Stromal cell of bone marrow (primary cell): ENCODE data around the gene GUK1.

Experiments
- DNase-seq: peaks from one replicate; pipeline ENCODE4 v3.0.0-alpha.2; 2012; ENCODE audit warnings: low read depth

Gene GUK1

GRCh38 chr1:228150461-228151179, 10.5 kb downstream of the GUK1 start:
- peak; percentile 84 for DNase-seq

DNA sequence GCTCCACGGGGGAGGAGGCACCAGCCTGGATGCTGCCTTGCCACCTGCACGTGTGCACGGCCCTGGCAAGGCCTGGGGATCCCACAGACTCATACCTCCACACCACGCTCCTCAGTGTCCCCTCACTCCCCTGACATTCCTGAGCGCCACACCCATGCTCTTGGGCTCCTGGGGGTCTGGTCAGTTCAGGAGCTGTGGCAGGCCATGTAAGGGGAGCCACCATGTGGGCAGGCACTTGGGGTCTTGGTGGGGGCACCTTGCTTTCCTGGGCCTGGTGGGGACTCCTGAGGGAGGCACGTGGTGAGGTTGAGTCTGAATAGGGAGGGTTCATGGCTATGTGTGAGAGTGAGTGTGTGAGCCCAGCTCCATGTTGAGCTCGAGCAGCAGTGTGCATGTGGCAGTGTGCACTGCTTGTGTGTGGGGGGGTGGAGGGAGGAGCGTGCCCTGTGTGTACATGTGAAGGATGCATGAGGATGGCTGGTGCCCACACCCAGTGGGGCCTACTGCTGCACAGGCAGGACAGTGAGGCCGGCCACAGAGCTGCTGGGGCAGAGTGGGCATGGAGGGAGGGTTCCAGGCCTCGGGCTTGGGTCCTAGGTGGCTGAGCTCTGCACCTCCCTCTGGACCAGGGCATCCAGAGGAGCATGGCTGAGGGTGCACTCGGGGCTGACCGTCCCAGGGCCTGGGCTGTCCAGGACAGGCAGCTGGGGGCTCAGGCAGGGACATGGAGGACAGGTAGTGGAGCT, 11.3 kb downstream of the GUK1 start:
- no peak for DNase-seq

DNA sequence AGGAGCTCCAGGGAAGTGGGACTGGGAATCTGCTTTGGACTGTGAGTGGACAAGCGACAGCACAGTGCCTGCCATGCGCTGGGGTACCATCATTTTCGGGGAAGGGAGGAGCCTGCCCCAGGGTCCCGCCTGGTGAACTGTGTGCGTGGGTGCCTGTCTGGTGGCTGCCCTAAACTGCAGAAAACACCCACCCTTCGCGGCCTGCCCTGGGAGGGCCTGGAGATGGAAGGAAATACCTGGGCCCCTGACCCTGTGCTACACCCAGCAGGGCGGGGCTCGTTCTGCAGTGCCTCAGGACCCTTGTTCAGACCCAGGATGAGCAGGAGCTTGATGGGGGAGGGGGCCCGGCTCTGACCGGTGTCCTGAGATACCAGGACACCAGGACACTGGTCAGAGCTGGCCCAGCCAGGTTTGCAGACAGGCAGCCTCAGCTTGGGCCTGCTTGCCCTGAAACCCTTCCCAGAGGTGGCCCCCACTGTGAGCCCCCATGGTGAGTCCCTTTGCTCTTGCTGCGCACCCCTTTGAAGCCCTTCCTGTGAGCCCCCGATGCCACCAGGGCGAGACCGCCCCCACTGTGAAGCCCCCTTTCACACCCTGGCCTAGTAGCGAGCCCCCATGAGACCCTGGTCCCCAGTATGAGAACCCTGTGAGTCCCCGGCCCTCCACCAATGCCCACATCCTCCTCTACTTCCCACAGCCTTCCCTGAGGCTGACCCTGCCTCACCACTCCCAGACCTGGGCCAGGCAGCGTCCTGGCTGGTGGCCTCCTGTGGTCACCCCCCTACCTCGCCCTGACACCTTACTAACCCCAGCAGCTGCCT, 12.2 kb downstream of the GUK1 start:
- no peak for DNase-seq

DNA sequence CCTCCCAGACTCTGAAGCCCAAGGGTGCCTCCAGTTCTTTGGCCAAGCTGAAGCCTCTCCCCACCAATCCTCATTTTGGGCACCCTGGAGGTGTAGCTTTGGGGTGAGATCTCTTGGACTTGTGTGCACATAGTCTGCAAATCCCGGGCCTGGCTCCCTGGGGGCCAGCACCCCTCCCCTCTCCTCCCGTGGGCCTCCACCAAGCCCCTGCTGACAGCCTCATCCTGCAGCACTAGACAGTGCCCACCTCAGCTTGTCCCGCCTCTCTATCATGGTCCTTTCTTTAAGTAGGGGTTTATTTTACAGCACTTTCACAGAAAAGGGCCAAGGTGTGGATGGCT, 12.8 kb downstream of the GUK1 start:
- DNase-seq, result no peak

- DNase-seq, result no peak
Observed at GRCh38 chr1:228154021-228154669, 14.1 kb downstream of the GUK1 start.

DNA sequence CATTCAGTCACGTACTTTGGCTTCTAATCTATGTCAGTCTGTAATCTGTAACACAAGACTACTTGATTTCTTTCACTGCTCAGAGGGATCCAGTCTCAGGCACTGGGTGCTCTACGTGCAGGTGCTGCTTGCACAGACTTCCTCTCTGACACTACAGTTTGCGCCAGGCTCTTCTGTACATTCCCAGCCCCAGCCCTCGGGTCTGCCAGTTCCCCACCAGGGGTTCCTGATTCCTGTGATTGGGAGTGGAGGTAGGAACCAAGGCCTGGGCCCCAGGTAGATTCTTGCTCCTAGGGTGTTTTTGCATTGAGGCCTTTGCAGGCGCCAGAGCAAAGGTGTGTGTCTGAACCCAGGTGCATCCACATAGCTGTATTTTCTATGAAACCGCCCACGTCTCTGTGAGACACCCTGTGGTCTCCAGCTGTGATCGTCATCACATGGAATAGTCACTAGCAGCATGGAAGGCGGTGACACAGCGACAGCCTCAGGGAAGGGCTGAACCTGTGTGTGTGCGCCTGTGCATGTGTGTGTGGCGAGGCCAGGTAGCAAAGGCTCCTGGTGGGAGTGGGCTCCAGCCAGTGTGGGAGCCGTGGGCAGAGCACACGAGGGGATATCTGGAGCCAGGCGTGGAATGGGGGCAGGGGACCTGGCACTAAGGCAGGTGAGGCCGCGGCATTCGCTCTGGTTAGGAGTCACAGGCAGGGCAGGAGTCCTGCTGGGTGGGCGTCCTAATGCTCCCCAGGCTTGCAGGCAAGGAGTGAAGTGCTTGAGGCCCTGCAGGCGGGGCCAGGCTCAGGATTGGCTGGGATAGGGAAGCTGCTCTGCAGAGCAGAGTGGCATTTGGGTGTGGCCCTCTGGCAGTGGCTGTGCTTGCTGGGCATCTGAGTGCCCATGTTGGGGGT, 14.8 kb downstream of the GUK1 start:
- DNase-seq, result no peak

- DNase-seq, result no peak
Observed at GRCh38 chr1:228155596-228156514, 15.8 kb downstream of the GUK1 start.

DNA sequence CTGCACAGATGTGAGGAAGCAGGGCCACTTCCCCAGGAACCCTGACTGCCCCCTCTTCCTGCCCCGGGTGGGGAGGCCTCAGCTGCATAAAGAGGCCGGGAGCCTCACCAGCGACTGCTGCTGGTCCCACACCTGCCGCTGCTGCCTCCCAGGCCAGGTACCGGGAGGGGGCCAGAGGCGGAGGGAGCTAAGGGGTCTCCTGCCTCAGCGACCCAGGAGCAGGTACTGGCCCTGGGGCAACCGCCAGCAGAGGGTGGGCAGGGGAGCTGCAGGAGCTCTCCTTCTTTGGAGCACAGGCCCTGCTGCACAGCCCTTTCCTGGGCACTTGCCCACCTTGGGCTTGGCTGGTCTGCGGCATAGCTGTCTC, 16.4 kb downstream of the GUK1 start:
- DNase-seq, result no peak

- no peak for DNase-seq
Observed at GRCh38 chr1:228156941-228157728, 17.1 kb downstream of the GUK1 start.

GRCh38 chr1:228157729-228158126, 17.6 kb downstream of the GUK1 start:
- DNase-seq, result no peak

DNA sequence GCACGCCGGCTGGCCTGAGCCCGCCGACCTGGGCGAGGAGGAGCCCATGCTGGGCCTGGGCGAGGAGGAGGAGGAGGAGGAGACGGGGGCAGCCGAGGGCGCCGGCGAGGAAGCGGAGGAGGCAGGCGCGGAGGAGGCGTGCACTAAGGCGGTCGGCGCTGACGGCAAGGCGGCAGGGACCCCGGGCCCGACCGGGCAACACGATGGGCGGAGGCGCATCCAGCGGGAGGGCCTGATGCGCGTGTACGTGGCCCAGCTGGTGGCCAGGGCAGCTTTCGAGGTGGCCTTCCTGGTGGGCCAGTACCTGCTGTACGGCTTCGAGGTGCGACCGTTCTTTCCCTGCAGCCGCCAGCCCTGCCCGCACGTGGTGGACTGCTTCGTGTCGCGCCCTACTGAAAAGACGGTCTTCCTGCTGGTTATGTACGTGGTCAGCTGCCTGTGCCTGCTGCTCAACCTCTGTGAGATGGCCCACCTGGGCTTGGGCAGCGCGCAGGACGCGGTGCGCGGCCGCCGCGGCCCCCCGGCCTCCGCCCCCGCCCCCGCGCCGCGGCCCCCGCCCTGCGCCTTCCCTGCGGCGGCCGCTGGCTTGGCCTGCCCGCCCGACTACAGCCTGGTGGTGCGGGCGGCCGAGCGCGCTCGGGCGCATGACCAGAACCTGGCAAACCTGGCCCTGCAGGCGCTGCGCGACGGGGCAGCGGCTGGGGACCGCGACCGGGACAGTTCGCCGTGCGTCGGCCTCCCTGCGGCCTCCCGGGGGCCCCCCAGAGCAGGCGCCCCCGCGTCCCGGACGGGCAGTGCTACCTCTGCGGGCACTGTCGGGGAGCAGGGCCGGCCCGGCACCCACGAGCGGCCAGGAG, 18.3 kb downstream of the GUK1 start:
- no peak for DNase-seq

GRCh38 chr1:228159008-228159665, 19.1 kb downstream of the GUK1 start:
- no peak for DNase-seq

- no peak for DNase-seq
Observed at GRCh38 chr1:228160201-228160761, 20.2 kb downstream of the GUK1 start.

- DNase-seq, result no peak
Observed at GRCh38 chr1:228161362-228161761, 21.3 kb downstream of the GUK1 start.

DNA sequence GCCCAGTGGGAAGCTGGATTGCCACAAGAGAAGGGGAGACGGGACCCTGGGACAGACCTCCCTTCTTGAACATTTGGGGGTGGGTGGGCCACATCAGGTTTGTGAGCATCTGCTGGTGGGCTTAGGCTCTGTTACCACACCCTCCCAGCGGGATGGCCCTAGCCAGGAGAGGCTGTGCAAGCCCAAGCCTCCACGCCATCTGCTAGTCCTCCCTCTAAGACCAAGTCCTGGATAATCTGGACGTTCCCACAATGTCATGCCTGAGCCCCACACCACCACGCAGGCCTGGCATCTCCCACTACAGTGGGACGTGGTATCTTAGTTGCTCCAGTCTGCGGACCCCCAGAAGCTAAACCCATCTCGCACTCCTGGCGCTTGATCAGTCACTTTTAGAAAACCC, 21.8 kb downstream of the GUK1 start:
- no peak for DNase-seq

- DNase-seq, result no peak
Observed at GRCh38 chr1:228162286-228163006, 22.4 kb downstream of the GUK1 start.
